Measurements from ENCODE around the gene RYR3.

RYR3 gene

DNA sequence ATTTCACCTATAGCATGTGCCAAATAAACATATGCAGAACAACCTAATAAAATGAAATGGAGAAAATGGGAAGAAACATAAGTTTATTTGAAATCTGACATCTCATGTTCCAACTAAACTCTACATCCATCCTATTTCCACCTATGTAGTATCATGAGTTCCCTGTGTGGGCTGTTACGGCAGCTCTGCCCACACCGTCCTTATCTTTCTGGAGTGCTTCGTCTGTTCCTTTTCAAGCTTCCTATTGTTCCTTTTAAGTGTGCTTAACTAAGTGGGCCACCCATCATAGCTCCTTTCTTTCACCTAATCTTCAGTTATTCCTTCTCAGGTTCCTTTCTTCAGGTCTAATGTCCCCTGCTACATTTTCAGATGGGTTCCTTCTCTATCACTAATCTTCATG, 17.3 kb downstream of the RYR3 start:
- H3K4me3 ChIP-seq (ENCODE audit: low read length in 2 of 2) = no peak overlapping the region
- no peak overlapping the region for H2AFZ ChIP-seq (ENCODE audit: low read length)
- no peak overlapping the region for H2BK5ac ChIP-seq (ENCODE audit: low read length)
- no peak overlapping the region for H2BK120ac ChIP-seq (ENCODE audit: low read depth, low read length)
- no peaks in the 10 kb centered on the region for H3K36me3 ChIP-seq (replicated peaks in 1 of 2; ENCODE audit: control insufficient read depth in 2 of 2, insufficient read depth in 2 of 2, low read length in 2 of 2)
- peaks cover 0 to 4% (median 0%) of the 10 kb centered on the region in 3 experiments for H3K27me3 ChIP-seq (ENCODE audit: control insufficient read depth in 3 of 3, insufficient read depth in 3 of 3, low read depth in 1 of 3, low read length in 3 of 3)
- H3K4me1 ChIP-seq (ENCODE audit: control insufficient read depth in 2 of 2, insufficient read depth in 1 of 2, low read depth in 1 of 2, low read length in 2 of 2) = no peaks in the 10 kb centered on the region
- no peak overlapping the region for H3K4me2 ChIP-seq (ENCODE audit: insufficient read depth, low read length, poor library complexity, severe bottlenecking)
- H3K9ac ChIP-seq (ENCODE audit: low read depth, low read length, poor library complexity) = no peak overlapping the region
- H3K9me3 ChIP-seq (replicated peaks in 1 of 2; ENCODE audit: control insufficient read depth in 2 of 2, insufficient read depth in 1 of 2, low read depth in 1 of 2, low read length in 2 of 2) = no peaks in the 10 kb centered on the region
- H3K18ac ChIP-seq (ENCODE audit: low read length) = no peak overlapping the region
- H4K91ac ChIP-seq (ENCODE audit: low read depth, low read length, poor library complexity) = no peak overlapping the region
- no peak overlapping the region for H2BK15ac ChIP-seq (ENCODE audit: low read length)
- WGBS, 2 donors (ENCODE audit: extremely low coverage in 2 of 2, insufficient read length in 2 of 2, insufficient replicate concordance in 1 of 2) = no CpG with 5 or more reads among the region's 3 CpGs
- no peak overlapping the region for H3K23ac ChIP-seq (ENCODE audit: low read depth, low read length, poor library complexity)
- H3K27ac ChIP-seq (replicated peaks; ENCODE audit: low read length) = no peak overlapping the region
- H3K14ac ChIP-seq (ENCODE audit: low read length) = no peak overlapping the region
- H3K4ac ChIP-seq (ENCODE audit: low read length) = no peak overlapping the region
- H2BK12ac ChIP-seq (ENCODE audit: low read length) = no peak overlapping the region
- no peak overlapping the region for H2AK5ac ChIP-seq (ENCODE audit: low read depth, low read length)
- no peaks in the 10 kb centered on the region for H3K79me1 ChIP-seq (ENCODE audit: low read depth, low read length)
- DNase-seq (ENCODE audit: low spot score) = no peak
- H4K8ac ChIP-seq (ENCODE audit: low read depth, low read length) = no peak overlapping the region

DNA sequence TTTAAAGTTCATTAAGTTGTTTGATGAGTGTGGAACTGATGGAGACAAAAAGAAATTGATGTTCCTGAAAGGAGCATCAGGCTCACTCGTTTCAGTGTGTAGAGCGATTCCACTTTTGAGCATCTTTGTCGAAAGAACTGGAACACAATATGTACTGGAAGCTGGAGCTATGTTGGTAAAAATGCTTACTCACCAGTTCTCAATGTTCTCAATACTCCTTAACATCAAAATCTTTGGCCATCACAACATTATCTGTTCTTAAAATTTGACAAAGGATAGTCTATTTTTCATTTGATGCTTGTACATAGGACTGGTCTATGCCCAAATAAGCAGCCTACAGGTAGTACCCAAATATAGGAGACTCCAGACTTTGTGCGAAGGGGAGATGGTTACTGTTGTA, 18.7 kb downstream of the RYR3 start:
- Histone ChIP-seq H3K4me2 (ENCODE audit: insufficient read depth, low read length, poor library complexity, severe bottlenecking) (no peak overlapping the region), H3K9ac (ENCODE audit: low read depth, low read length, poor library complexity) (no peak overlapping the region), H2AK5ac (ENCODE audit: low read depth, low read length) (no peak overlapping the region), H3K79me1 (ENCODE audit: low read depth, low read length) (no peaks in the 10 kb centered on the region), H3K4me1 (ENCODE audit: control insufficient read depth in 2 of 2, insufficient read depth in 1 of 2, low read depth in 1 of 2, low read length in 2 of 2) (no peaks in the 10 kb centered on the region), H2BK12ac (ENCODE audit: low read length) (no peak overlapping the region), H3K4me3 (ENCODE audit: low read length in 2 of 2) (no peak overlapping the region), H3K18ac (ENCODE audit: low read length) (no peak overlapping the region), H2BK15ac (ENCODE audit: low read length) (no peak overlapping the region), H3K27ac (replicated peaks; ENCODE audit: low read length) (no peak overlapping the region), H2BK120ac (ENCODE audit: low read depth, low read length) (no peak overlapping the region), H2AFZ (ENCODE audit: low read length) (no peak overlapping the region), H3K27me3 (ENCODE audit: control insufficient read depth in 3 of 3, insufficient read depth in 3 of 3, low read depth in 1 of 3, low read length in 3 of 3) (peaks cover 0 to 4% (median 0%) of the 10 kb centered on the region in 3 experiments), H4K91ac (ENCODE audit: low read depth, low read length, poor library complexity) (no peak overlapping the region), H2BK5ac (ENCODE audit: low read length) (no peak overlapping the region), H3K14ac (ENCODE audit: low read length) (no peak overlapping the region), H3K4ac (ENCODE audit: low read length) (no peak overlapping the region), H3K23ac (ENCODE audit: low read depth, low read length, poor library complexity) (no peak overlapping the region), H4K8ac (ENCODE audit: low read depth, low read length) (no peak overlapping the region), H3K36me3 (replicated peaks in 1 of 2; ENCODE audit: control insufficient read depth in 2 of 2, insufficient read depth in 2 of 2, low read length in 2 of 2) (no peaks in the 10 kb centered on the region), H3K9me3 (replicated peaks in 1 of 2; ENCODE audit: control insufficient read depth in 2 of 2, insufficient read depth in 1 of 2, low read depth in 1 of 2, low read length in 2 of 2) (no peaks in the 10 kb centered on the region)
- no peak for DNase-seq (ENCODE audit: low spot score)
- no CpG with 5 or more reads among the region's 4 CpGs for WGBS, 2 donors (ENCODE audit: extremely low coverage in 2 of 2, insufficient read length in 2 of 2, insufficient replicate concordance in 1 of 2)

DNA sequence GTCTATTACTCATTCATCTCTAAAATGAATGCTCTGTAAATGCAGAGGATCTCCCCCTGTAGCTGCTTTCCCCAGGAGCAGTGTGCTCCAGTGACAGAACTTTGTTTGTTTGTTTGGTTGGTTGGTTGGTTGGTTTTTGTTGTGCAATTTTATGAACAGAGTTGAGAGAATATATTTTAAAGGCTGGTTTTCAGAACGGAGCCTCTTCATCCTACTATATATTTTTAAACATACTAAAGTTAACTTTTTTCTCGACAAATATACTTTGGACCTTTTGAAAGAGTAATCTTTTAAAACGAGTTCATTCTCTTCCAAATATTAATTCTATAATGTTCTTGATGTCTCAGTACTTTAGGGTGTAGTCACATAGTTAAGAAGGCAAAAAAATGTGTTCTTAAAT, 20.2 kb downstream of the RYR3 start:
- Histone ChIP-seq H2BK12ac (ENCODE audit: low read length) (no peak overlapping the region), H3K4me3 (ENCODE audit: low read length in 2 of 2) (no peak overlapping the region), H3K27me3 (ENCODE audit: control insufficient read depth in 3 of 3, insufficient read depth in 3 of 3, low read depth in 1 of 3, low read length in 3 of 3) (peaks cover 0 to 4% (median 0%) of the 10 kb centered on the region in 3 experiments), H3K4me1 (ENCODE audit: control insufficient read depth in 2 of 2, insufficient read depth in 1 of 2, low read depth in 1 of 2, low read length in 2 of 2) (no peaks in the 10 kb centered on the region), H3K79me1 (ENCODE audit: low read depth, low read length) (no peaks in the 10 kb centered on the region), H3K18ac (ENCODE audit: low read length) (no peak overlapping the region), H2BK120ac (ENCODE audit: low read depth, low read length) (no peak overlapping the region), H3K4ac (ENCODE audit: low read length) (no peak overlapping the region), H3K4me2 (ENCODE audit: insufficient read depth, low read length, poor library complexity, severe bottlenecking) (no peak overlapping the region), H3K23ac (ENCODE audit: low read depth, low read length, poor library complexity) (no peak overlapping the region), H3K14ac (ENCODE audit: low read length) (no peak overlapping the region), H3K36me3 (replicated peaks in 1 of 2; ENCODE audit: control insufficient read depth in 2 of 2, insufficient read depth in 2 of 2, low read length in 2 of 2) (no peaks in the 10 kb centered on the region), H3K9me3 (replicated peaks in 1 of 2; ENCODE audit: control insufficient read depth in 2 of 2, insufficient read depth in 1 of 2, low read depth in 1 of 2, low read length in 2 of 2) (no peaks in the 10 kb centered on the region), H4K91ac (ENCODE audit: low read depth, low read length, poor library complexity) (no peak overlapping the region), H4K8ac (ENCODE audit: low read depth, low read length) (no peak overlapping the region), H3K27ac (replicated peaks; ENCODE audit: low read length) (no peak overlapping the region), H2BK5ac (ENCODE audit: low read length) (no peak overlapping the region), H2AK5ac (ENCODE audit: low read depth, low read length) (no peak overlapping the region), H2AFZ (ENCODE audit: low read length) (no peak overlapping the region), H2BK15ac (ENCODE audit: low read length) (no peak overlapping the region), H3K9ac (ENCODE audit: low read depth, low read length, poor library complexity) (no peak overlapping the region)
- no peak for DNase-seq (ENCODE audit: low spot score)
- no CpG with 5 or more reads among the region's 3 CpGs for WGBS, 2 donors (ENCODE audit: extremely low coverage in 2 of 2, insufficient read length in 2 of 2, insufficient replicate concordance in 1 of 2)

DNA sequence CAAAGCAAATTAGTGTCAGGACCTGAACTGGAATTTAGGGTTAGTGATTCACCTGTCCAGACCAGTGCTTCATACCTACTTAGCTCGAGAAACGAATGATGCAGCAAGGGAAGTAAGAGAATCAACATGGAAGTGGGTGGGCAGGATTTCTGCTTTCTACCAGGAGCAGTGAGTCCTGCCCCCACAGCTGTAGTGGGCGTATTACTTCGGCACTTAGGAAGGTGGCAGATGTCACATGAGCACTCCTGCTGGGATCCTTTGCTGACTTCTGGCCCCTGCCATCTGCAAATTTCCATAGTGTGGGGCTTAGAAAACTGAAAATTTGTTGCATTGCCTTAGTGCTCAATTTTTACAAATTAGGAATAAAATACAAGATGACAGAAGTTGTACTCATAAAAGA, 31.2 kb downstream of the RYR3 start:
- Histone ChIP-seq H3K9me3 (replicated peaks in 1 of 2; ENCODE audit: control insufficient read depth in 2 of 2, insufficient read depth in 1 of 2, low read depth in 1 of 2, low read length in 2 of 2) (no peaks in the 10 kb centered on the region), H3K27ac (replicated peaks; ENCODE audit: low read length) (no peak overlapping the region), H2BK12ac (ENCODE audit: low read length) (no peak overlapping the region), H2BK120ac (ENCODE audit: low read depth, low read length) (no peak overlapping the region), H4K91ac (ENCODE audit: low read depth, low read length, poor library complexity) (no peak overlapping the region), H2BK5ac (ENCODE audit: low read length) (no peak overlapping the region), H3K79me1 (ENCODE audit: low read depth, low read length) (no peaks in the 10 kb centered on the region), H3K18ac (ENCODE audit: low read length) (no peak overlapping the region), H3K9ac (ENCODE audit: low read depth, low read length, poor library complexity) (no peak overlapping the region), H3K36me3 (replicated peaks in 1 of 2; ENCODE audit: control insufficient read depth in 2 of 2, insufficient read depth in 2 of 2, low read length in 2 of 2) (no peaks in the 10 kb centered on the region), H3K4me3 (ENCODE audit: low read length in 2 of 2) (no peak overlapping the region), H3K4ac (ENCODE audit: low read length) (no peak overlapping the region), H2AFZ (ENCODE audit: low read length) (no peak overlapping the region), H3K27me3 (ENCODE audit: control insufficient read depth in 3 of 3, insufficient read depth in 3 of 3, low read depth in 1 of 3, low read length in 3 of 3) (no peaks in the 10 kb centered on the region), H2AK5ac (ENCODE audit: low read depth, low read length) (no peak overlapping the region), H4K8ac (ENCODE audit: low read depth, low read length) (no peak overlapping the region), H3K4me2 (ENCODE audit: insufficient read depth, low read length, poor library complexity, severe bottlenecking) (no peak overlapping the region), H3K4me1 (ENCODE audit: control insufficient read depth in 2 of 2, insufficient read depth in 1 of 2, low read depth in 1 of 2, low read length in 2 of 2) (peaks cover 0 to 3% of the 10 kb centered on the region in 2 donors), H3K23ac (ENCODE audit: low read depth, low read length, poor library complexity) (no peak overlapping the region), H3K14ac (ENCODE audit: low read length) (no peak overlapping the region), H2BK15ac (ENCODE audit: low read length) (no peak overlapping the region)
- WGBS, 2 donors (ENCODE audit: extremely low coverage in 2 of 2, insufficient read length in 2 of 2, insufficient replicate concordance in 1 of 2) = no CpG with 5 or more reads among the region's 4 CpGs
- no peak for DNase-seq (ENCODE audit: low spot score)

Measured in neuronal stem cell (in vitro differentiated cells).